NCI-H2029 treated with DMSO at 0.1 percent for 48 hours (cell line): Measurements from ENCODE around the gene RNF227.
"Not testable (repeated sequence)": the region's sequence is repeated elsewhere in the genome, so short reads cannot be mapped to it uniquely, and the experiment has no call there.

ENCODE experiments used
- DNase-seq: peaks from one replicate; lab custom pipeline; 2025; lab: John Stamatoyannopoulos, UW

The RNF227 gene

GRCh38 chr17:7864384-7864783, 51.7 kb downstream of the RNF227 start:
- not testable (repeated sequence) for DNase-seq
